Measurements from ENCODE around the gene CALML3. TPM values are rescaled to one million over a fixed set of nuclear protein-coding genes. Genes with fewer than 3 reads are reported as not detected.

CALML3 gene
- total and polyA plus RNA-seq, 10 of the 15 experiments (the other 5 are each of a cell fraction or from before 2014, with no cell fraction given) = not detected

DNA sequence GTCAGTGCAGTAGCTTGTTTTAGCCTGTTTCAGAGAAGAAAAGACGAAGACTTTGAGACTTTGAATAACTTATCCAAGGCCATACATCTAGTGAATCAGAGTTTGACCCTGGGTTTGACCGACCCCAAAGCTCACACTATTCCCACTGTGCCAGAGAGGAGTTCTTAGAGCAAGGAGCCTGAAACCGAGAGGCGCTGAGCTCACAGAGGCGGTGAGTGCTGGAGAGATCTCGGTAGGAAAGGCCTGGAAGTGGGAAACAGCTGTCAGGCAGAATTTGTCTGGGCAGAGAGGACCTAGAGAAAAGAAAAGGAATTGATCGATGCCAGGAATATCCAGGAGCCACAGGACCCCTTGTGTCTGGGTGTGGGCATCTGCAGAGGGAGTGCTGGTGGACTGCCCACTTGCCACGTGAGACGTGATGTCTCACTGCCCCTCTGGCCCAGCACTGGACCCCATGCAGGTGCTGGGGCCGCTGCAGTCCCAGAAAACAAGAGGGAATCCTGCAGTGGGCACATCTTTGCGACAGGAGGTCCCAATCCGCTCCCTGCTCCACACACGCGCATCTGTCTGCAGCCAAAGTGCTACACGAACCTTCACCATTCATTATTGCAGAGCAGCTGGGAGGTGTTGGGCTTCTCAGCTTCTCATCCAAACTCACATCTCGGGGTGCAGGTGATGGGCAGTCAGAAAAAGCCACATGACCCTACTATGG lies 6.2 kb downstream of the CALML3 start:
- Histone ChIP-seq H3K9ac (ENCODE audit: control insufficient read depth, insufficient read depth, low read length) (no peak overlapping the region), H4K20me1 (ENCODE audit: control insufficient read depth, insufficient read depth) (no peaks in the 10 kb centered on the region), H3K4me2 (ENCODE audit: control insufficient read depth, insufficient read depth) (no peak overlapping the region), H2AFZ (ENCODE audit: control insufficient read depth, low read depth, low read length) (no peak overlapping the region), H3K4me1 (ENCODE audit: control insufficient read depth, insufficient read depth, low read length) (no peaks in the 10 kb centered on the region), H3K4me3 (no peak overlapping the region), H3K36me3 (ENCODE audit: control insufficient read depth in 2 of 2, insufficient read depth in 2 of 2, low read length in 1 of 2) (no peaks in the 10 kb centered on the region), H3K9me3 (replicated peaks; ENCODE audit: control insufficient read depth, insufficient read depth, low read length) (no peaks in the 10 kb centered on the region), H3K79me2 (ENCODE audit: control insufficient read depth, insufficient read depth, low read length) (no peaks in the 10 kb centered on the region), H3K27me3 (replicated peaks in 1 of 2; ENCODE audit: control insufficient read depth in 2 of 2, insufficient read depth in 2 of 2, low read length in 1 of 2) (peaks cover 2 to 5% of the 10 kb centered on the region in 2 experiments; a peak in 2 of 4 replicates), H3K27ac (ENCODE audit: control insufficient read depth, insufficient read depth) (no peak overlapping the region)
- ATAC-seq (no peak), DNase-seq (ENCODE audit: low read depth, low spot score) (no peak), FAIRE-seq (no peak)
- POLR2A ChIA-PET = no interaction called here
- SMC1A ChIA-PET (ENCODE audit: uncharacterized antibody, unreplicated experiment) = no interaction called here
- intact Hi-C loops (cut with micrococcal nuclease; ENCODE audit: unreplicated experiment) = no loop called here
- RAD21 ChIA-PET (ENCODE audit: unreplicated experiment) = interaction anchor here (1.2 kb wide), 1 partner anchor 92 kb away, joined by 3 read pairs; no protein-coding TSS in a partner anchor
- no TSS peak for BruUV-seq (replicated peaks)
- CTCF ChIA-PET = interaction anchor here (1.2 kb wide), 1 partner anchor 91 kb away, joined by 3 read pairs; no protein-coding TSS in a partner anchor
- 48% methylated on average over 15 of the region's 16 CpGs for WGBS (ENCODE audit: insufficient coverage, insufficient replicate concordance, low lambda C conversion rate, missing lambda C conversion rate)
- in situ Hi-C loops (cut with MboI) = no loop called here
- TF ChIP-seq, protein P1, sequence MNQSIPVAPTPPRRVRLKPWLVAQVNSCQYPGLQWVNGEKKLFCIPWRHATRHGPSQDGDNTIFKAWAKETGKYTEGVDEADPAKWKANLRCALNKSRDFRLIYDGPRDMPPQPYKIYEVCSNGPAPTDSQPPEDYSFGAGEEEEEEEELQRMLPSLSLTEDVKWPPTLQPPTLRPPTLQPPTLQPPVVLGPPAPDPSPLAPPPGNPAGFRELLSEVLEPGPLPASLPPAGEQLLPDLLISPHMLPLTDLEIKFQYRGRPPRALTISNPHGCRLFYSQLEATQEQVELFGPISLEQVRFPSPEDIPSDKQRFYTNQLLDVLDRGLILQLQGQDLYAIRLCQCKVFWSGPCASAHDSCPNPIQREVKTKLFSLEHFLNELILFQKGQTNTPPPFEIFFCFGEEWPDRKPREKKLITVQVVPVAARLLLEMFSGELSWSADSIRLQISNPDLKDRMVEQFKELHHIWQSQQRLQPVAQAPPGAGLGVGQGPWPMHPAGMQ (IDR thresholded peaks at IDR 0.05; ENCODE audit: borderline replicate concordance) = no peak
- TF ChIP-seq ZNF207 (IDR thresholded peaks at IDR 0.05; ENCODE audit: borderline replicate concordance) (no peak), MTA3 (IDR thresholded peaks at IDR 0.05; ENCODE audit: borderline replicate concordance, low read length) (no peak), LARP7 (IDR thresholded peaks at IDR 0.05) (no peak), JUND (IDR thresholded peaks at IDR 0.05; ENCODE audit: low read depth, low read length) (no peak)
- TF ChIP-seq, protein P2, sequence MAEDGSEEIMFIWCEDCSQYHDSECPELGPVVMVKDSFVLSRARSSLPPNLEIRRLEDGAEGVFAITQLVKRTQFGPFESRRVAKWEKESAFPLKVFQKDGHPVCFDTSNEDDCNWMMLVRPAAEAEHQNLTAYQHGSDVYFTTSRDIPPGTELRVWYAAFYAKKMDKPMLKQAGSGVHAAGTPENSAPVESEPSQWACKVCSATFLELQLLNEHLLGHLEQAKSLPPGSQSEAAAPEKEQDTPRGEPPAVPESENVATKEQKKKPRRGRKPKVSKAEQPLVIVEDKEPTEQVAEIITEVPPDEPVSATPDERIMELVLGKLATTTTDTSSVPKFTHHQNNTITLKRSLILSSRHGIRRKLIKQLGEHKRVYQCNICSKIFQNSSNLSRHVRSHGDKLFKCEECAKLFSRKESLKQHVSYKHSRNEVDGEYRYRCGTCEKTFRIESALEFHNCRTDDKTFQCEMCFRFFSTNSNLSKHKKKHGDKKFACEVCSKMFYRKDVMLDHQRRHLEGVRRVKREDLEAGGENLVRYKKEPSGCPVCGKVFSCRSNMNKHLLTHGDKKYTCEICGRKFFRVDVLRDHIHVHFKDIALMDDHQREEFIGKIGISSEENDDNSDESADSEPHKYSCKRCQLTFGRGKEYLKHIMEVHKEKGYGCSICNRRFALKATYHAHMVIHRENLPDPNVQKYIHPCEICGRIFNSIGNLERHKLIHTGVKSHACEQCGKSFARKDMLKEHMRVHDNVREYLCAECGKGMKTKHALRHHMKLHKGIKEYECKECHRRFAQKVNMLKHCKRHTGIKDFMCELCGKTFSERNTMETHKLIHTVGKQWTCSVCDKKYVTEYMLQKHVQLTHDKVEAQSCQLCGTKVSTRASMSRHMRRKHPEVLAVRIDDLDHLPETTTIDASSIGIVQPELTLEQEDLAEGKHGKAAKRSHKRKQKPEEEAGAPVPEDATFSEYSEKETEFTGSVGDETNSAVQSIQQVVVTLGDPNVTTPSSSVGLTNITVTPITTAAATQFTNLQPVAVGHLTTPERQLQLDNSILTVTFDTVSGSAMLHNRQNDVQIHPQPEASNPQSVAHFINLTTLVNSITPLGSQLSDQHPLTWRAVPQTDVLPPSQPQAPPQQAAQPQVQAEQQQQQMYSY (CRISPR knock-in tag; IDR thresholded peaks at IDR 0.05) = no peak
- TF ChIP-seq, protein P3, sequence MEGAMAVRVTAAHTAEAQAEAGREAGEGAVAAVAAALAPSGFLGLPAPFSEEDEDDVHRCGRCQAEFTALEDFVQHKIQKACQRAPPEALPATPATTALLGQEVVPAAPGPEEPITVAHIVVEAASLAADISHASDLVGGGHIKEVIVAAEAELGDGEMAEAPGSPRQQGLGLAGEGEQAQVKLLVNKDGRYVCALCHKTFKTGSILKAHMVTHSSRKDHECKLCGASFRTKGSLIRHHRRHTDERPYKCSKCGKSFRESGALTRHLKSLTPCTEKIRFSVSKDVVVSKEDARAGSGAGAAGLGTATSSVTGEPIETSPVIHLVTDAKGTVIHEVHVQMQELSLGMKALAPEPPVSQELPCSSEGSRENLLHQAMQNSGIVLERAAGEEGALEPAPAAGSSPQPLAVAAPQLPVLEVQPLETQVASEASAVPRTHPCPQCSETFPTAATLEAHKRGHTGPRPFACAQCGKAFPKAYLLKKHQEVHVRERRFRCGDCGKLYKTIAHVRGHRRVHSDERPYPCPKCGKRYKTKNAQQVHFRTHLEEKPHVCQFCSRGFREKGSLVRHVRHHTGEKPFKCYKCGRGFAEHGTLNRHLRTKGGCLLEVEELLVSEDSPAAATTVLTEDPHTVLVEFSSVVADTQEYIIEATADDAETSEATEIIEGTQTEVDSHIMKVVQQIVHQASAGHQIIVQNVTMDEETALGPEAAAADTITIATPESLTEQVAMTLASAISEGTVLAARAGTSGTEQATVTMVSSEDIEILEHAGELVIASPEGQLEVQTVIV (IDR thresholded peaks at IDR 0.05; ENCODE audit: borderline replicate concordance, partially characterized antibody) = no peak
- TF ChIP-seq, protein P4, sequence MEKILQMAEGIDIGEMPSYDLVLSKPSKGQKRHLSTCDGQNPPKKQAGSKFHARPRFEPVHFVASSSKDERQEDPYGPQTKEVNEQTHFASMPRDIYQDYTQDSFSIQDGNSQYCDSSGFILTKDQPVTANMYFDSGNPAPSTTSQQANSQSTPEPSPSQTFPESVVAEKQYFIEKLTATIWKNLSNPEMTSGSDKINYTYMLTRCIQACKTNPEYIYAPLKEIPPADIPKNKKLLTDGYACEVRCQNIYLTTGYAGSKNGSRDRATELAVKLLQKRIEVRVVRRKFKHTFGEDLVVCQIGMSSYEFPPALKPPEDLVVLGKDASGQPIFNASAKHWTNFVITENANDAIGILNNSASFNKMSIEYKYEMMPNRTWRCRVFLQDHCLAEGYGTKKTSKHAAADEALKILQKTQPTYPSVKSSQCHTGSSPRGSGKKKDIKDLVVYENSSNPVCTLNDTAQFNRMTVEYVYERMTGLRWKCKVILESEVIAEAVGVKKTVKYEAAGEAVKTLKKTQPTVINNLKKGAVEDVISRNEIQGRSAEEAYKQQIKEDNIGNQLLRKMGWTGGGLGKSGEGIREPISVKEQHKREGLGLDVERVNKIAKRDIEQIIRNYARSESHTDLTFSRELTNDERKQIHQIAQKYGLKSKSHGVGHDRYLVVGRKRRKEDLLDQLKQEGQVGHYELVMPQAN (conservative IDR thresholded peaks at IDR 0.05) = no peak
- TF ChIP-seq, protein P5, sequence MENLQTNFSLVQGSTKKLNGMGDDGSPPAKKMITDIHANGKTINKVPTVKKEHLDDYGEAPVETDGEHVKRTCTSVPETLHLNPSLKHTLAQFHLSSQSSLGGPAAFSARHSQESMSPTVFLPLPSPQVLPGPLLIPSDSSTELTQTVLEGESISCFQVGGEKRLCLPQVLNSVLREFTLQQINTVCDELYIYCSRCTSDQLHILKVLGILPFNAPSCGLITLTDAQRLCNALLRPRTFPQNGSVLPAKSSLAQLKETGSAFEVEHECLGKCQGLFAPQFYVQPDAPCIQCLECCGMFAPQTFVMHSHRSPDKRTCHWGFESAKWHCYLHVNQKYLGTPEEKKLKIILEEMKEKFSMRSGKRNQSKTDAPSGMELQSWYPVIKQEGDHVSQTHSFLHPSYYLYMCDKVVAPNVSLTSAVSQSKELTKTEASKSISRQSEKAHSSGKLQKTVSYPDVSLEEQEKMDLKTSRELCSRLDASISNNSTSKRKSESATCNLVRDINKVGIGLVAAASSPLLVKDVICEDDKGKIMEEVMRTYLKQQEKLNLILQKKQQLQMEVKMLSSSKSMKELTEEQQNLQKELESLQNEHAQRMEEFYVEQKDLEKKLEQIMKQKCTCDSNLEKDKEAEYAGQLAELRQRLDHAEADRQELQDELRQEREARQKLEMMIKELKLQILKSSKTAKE (IDR thresholded peaks at IDR 0.05; ENCODE audit: low read depth, poor library complexity, severe bottlenecking) = no peak

Measured in GM12878 (cell line).